ENCODE data around the gene AP5B1.

The AP5B1 gene

DNA sequence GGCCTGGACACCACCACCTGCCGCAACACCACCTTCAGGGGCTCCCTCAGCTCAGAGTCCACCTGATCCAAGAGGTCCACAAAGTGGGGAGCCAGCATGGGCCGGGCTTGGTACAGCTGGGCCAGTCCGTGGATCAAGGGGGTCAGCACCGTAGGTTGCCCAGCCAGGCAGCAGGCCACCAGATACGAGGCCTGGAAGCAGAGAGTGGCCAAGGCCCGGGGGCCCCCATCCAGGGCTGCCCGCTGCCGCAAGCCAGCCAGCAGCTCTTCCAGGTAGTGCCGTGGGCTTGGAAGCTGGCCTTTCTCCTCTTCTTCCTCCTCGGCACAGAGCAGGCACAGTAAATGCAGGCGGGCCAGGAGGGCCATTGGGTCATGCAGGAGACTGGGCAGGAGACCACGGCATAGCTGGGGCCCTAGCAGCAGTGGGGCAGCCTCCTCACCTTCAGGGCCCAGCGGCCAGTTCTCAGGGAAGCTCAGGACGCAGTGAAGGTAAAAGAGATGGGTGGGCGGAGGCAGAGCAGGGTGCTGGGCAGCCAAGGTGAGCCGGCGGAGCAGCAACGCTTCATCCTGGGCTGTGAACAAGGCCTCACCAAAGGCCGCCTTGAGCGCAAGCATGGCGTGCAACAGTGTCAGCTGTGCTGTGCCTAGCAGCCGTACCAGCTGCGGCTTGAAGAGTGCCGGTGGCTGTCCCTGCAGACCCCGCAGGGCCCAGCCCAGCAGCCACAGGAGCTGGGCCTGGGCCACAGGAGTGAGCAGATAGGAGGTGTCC lies 1.7 kb downstream of the AP5B1 start:
- no peaks in the 10 kb centered on the region for H3K9me3 ChIP-seq (ENCODE audit: control insufficient read depth, insufficient read depth, low read depth, low read length)
- peaks cover 0 to 44% of the 10 kb centered on the region in 2 experiments; a peak in 1 of 3 replicates for H3K36me3 ChIP-seq (ENCODE audit: control insufficient read depth in 2 of 2, insufficient read depth in 1 of 2, low read length in 2 of 2)
- TF ChIP-seq PRDM10 (tag by site-specific recombination; IDR thresholded peaks at IDR 0.05) (no peak), ZNF843 (tag by site-specific recombination; IDR thresholded peaks at IDR 0.05) (no peak), ZNF544 (tag by site-specific recombination; IDR thresholded peaks at IDR 0.05) (no peak), ZNF792 (tag by site-specific recombination; IDR thresholded peaks at IDR 0.05) (no peak), ZNF311 (tag by site-specific recombination; IDR thresholded peaks at IDR 0.05; ENCODE audit: borderline replicate concordance) (no peak), SCRT2 (tag by site-specific recombination; IDR thresholded peaks at IDR 0.05) (no peak), MYNN (tag by site-specific recombination; IDR thresholded peaks at IDR 0.05; ENCODE audit: borderline replicate concordance) (no peak), CTCF (tag by site-specific recombination; IDR thresholded peaks at IDR 0.05) (no peak), ZSCAN23 (tag by site-specific recombination; IDR thresholded peaks at IDR 0.05) (no peak), KLF17 (tag by site-specific recombination; IDR thresholded peaks at IDR 0.05) (no peak), PRDM1 (tag by site-specific recombination; IDR thresholded peaks at IDR 0.05) (no peak), ZBTB7A (tag by site-specific recombination; IDR thresholded peaks at IDR 0.05; ENCODE audit: low read depth) (no peak), ZNF132 (tag by site-specific recombination; IDR thresholded peaks at IDR 0.05; ENCODE audit: borderline replicate concordance) (no peak), ZNF211 (tag by site-specific recombination; IDR thresholded peaks at IDR 0.05; ENCODE audit: low read depth) (no peak), ZNF785 (tag by site-specific recombination; IDR thresholded peaks at IDR 0.05) (no peak), ZBTB11 (tag by site-specific recombination; conservative IDR thresholded peaks at IDR 0.05; ENCODE audit: low read depth) (no peak), ZNF426 (tag by site-specific recombination; IDR thresholded peaks at IDR 0.05) (no peak), HOXD13 (CRISPR knock-in tag; IDR thresholded peaks at IDR 0.05; ENCODE audit: borderline replicate concordance) (no peak)
- TF ChIP-seq, protein P1, sequence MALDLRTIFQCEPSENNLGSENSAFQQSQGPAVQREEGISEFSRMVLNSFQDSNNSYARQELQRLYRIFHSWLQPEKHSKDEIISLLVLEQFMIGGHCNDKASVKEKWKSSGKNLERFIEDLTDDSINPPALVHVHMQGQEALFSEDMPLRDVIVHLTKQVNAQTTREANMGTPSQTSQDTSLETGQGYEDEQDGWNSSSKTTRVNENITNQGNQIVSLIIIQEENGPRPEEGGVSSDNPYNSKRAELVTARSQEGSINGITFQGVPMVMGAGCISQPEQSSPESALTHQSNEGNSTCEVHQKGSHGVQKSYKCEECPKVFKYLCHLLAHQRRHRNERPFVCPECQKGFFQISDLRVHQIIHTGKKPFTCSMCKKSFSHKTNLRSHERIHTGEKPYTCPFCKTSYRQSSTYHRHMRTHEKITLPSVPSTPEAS (tag by site-specific recombination; IDR thresholded peaks at IDR 0.05): no peak
- TF ChIP-seq, protein P2, sequence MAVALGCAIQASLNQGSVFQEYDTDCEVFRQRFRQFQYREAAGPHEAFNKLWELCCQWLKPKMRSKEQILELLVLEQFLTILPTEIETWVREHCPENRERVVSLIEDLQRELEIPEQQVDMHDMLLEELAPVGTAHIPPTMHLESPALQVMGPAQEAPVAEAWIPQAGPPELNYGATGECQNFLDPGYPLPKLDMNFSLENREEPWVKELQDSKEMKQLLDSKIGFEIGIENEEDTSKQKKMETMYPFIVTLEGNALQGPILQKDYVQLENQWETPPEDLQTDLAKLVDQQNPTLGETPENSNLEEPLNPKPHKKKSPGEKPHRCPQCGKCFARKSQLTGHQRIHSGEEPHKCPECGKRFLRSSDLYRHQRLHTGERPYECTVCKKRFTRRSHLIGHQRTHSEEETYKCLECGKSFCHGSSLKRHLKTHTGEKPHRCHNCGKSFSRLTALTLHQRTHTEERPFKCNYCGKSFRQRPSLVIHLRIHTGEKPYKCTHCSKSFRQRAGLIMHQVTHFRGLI (tag by site-specific recombination; IDR thresholded peaks at IDR 0.05): no peak
- H3K4me1 ChIP-seq (ENCODE audit: control insufficient read depth, insufficient read depth, low read length): no peaks in the 10 kb centered on the region
- H3K27ac ChIP-seq (ENCODE audit: extremely low read depth, low read depth, low read length): no peak overlapping the region
- H3K4me3 ChIP-seq (ENCODE audit: low read depth, low read length): peak overlapping the region; percentile 76; the same call in 1 of the 2 replicates
- CTCF ChIA-PET: interaction anchor here (0.6 to 4.3 kb wide), 37 partner anchors 9 to 910 kb away, joined by 3 to 45 read pairs (median 5); partner anchors contain the start of genes CCDC85B, FIBP, KAT5 and SART1
- POLR2A ChIA-PET: interaction anchor here (1.1 to 2.7 kb wide), 5 partner anchors 8 to 116 kb away, joined by 3 to 23 read pairs (median 4); partner anchors contain the start of genes FIBP and RNASEH2C

Measured in HEK293 (cell line).